B cell (primary cell): ENCODE data around the gene LRRC57.

ENCODE experiments used
- CTCF ChIP-seq: fragments of 200-600 bp; IDR thresholded peaks from one replicate; pipeline ENCODE4 v1.8.0; 2022; ENCODE audit warnings: antibody characterized with exemption, mild to moderate bottlenecking
- EZH2 ChIP-seq: IDR thresholded peaks from 2 replicates; pipeline ENCODE4 v1.6.1; 2012; ENCODE audit warnings: borderline replicate concordance, low read depth, mild to moderate bottlenecking, moderate library complexity, low read length; ENCODE audit not compliant: insufficient read depth, poor library complexity, severe bottlenecking

GRCh38 chr15:42533246-42533645 lies 15.3 kb downstream of the LRRC57 start:
- TF ChIP-seq CTCF: no peak
- TF ChIP-seq EZH2: no peak
